Caco-2 (cell line): ENCODE measurements around the gene VPREB1. TPM values are rescaled to one million over a fixed set of nuclear protein-coding genes. Genes with fewer than 3 reads are reported as not detected.

Source experiments
- BruUV-seq: library from RNA; stranded (reverse); fragments of 400-500 nt; replicated peaks from 2 replicates; lab custom pipeline; 2021; lab: Mats Ljungman, UMichigan
- CTCF ChIA-PET: fragments of 300-600 bp; sonication (Branson Sonifier 250); formaldehyde crosslinking; loops from one replicate; lab custom pipeline; 2022; ENCODE audit warnings: antibody characterized with exemption; lab: Charles Lee
- POLR2A ChIA-PET: fragments of 300-600 bp; sonication (Branson Sonifier 250); formaldehyde crosslinking; loops from one replicate; lab custom pipeline; 2022; ENCODE audit warnings: antibody characterized with exemption; lab: Charles Lee
- DNase-seq, 2 experiments: peaks; one replicate each; pipeline versions ENCODE4 v3.0.0 to v3.0.0-alpha.2; 2020 to 2022
- H3K27me3 ChIP-seq: replicated peaks from 2 replicates; pipeline ENCODE4 v1.6.0; 2011; ENCODE audit warnings: low read length; ENCODE audit not compliant: control insufficient read depth, insufficient read depth
- H3K36me3 ChIP-seq: 2 replicates; pipeline ENCODE4 v1.5.1; 2011; ENCODE audit warnings: low read length; ENCODE audit not compliant: control insufficient read depth, insufficient read depth
- H3K4me1 ChIP-seq: fragments of 250-450 bp; sonication (Bioruptor Pico); 2 replicates; pipeline ENCODE4 v1.5.1; 2020; ENCODE audit warnings: mild to moderate bottlenecking
- H3K4me3 ChIP-seq: 2 replicates; pipeline ENCODE4 v1.5.1; 2011; ENCODE audit warnings: low read depth, mild to moderate bottlenecking, control low read depth, low read length
- H3K9me3 ChIP-seq: fragments of 250-450 bp; sonication (Bioruptor Pico); 2 replicates; pipeline ENCODE4 v1.5.1; 2020; ENCODE audit warnings: mild to moderate bottlenecking, moderate library complexity
- H3K27ac Mint-ChIP-seq: one replicate; pipeline ENCODE4 v1.8.0; 2022; ENCODE audit warnings: mixed read lengths; ENCODE audit not compliant: unreplicated experiment
- H3K27me3 Mint-ChIP-seq: one replicate; pipeline ENCODE4 v1.8.0; 2022; ENCODE audit warnings: mixed read lengths; ENCODE audit not compliant: insufficient read depth, unreplicated experiment
- H3K36me3 Mint-ChIP-seq: one replicate; pipeline ENCODE4 v1.8.0; 2022; ENCODE audit warnings: mild to moderate bottlenecking, mixed read lengths; ENCODE audit not compliant: insufficient read depth, unreplicated experiment
- H3K4me1 Mint-ChIP-seq: one replicate; pipeline ENCODE4 v1.8.0; 2022; ENCODE audit warnings: low read depth, mixed read lengths; ENCODE audit not compliant: unreplicated experiment
- H3K4me3 Mint-ChIP-seq: one replicate; pipeline ENCODE4 v1.8.0; 2022; ENCODE audit warnings: mild to moderate bottlenecking, moderate library complexity, mixed read lengths; ENCODE audit not compliant: unreplicated experiment
- H3K9me3 Mint-ChIP-seq: one replicate; pipeline ENCODE4 v1.8.0; 2022; ENCODE audit warnings: mixed read lengths; ENCODE audit not compliant: unreplicated experiment
- CTCF ChIP-seq, 2 experiments: fragments of 200-600 bp in 1 of 2; IDR thresholded peaks; 1 replicate in 1 of 2; 2 replicates in 1 of 2; pipeline versions ENCODE4 v1.5.1 to v1.8.0; 2011 to 2022; ENCODE audit warnings: antibody characterized with exemption in 1 of 2, control low read depth in 1 of 2, inconsistent platforms in 1 of 2, low read depth in 1 of 2, low read length in 1 of 2, mild to moderate bottlenecking in 1 of 2, moderate library complexity in 1 of 2; ENCODE audit not compliant: insufficient read depth in 1 of 2, severe bottlenecking in 1 of 2, unreplicated experiment in 1 of 2
- intact Hi-C: fragments of 100-400 bp; cut with micrococcal nuclease; formaldehyde crosslinking; loops from one replicate; pipeline ENCODE4 v1.10.0; 2022; ENCODE audit not compliant: unreplicated experiment
- total RNA-seq: library from RNA; stranded (reverse); gene quantifications from 2 replicates; pipeline ENCODE4 v1.2.3, GENCODE V29; 2022

VPREB1 gene
- total RNA-seq, 1 experiment from 2014 or later = not detected

- H3K4me1 ChIP-seq = peaks cover 9% of the 10 kb centered on the region
- no peaks in the 10 kb centered on the region for H3K36me3 ChIP-seq
- CTCF ChIA-PET = interaction anchor here (0.6 kb wide), 1 partner anchor 28 kb away, joined by 3 read pairs; no protein-coding TSS in a partner anchor
- no peaks in the 10 kb centered on the region for H3K27me3 Mint-ChIP-seq
- no peaks in the 10 kb centered on the region for H3K9me3 ChIP-seq
- no peaks in the 10 kb centered on the region for H3K4me1 Mint-ChIP-seq
- H3K27me3 ChIP-seq = no peaks in the 10 kb centered on the region
- H3K9me3 Mint-ChIP-seq = no peaks in the 10 kb centered on the region
- H3K4me3 ChIP-seq = no peak overlapping the region
- no peak overlapping the region for H3K4me3 Mint-ChIP-seq
- POLR2A ChIA-PET = no interaction called here
- peak; percentile 27 to 30 for TF ChIP-seq CTCF (IDR thresholded peaks at IDR 0.05; ENCODE audit: insufficient read depth in 1 of 2, low read depth in 1 of 2, low read length in 1 of 2, severe bottlenecking in 1 of 2, unreplicated experiment in 1 of 2)
- H3K36me3 Mint-ChIP-seq = no peaks in the 10 kb centered on the region
- intact Hi-C loops = no loop called here
- no peak overlapping the region for H3K27ac Mint-ChIP-seq
- no peak for DNase-seq
- no TSS peak for BruUV-seq
Observed at GRCh38 chr22:22235558-22235957, 9.0 kb upstream of the VPREB1 start.

GRCh38 chr22:22237521-22237920 is 7.1 kb upstream of the VPREB1 start:
- TF ChIP-seq CTCF (IDR thresholded peaks at IDR 0.05; ENCODE audit: insufficient read depth in 1 of 2, low read depth in 1 of 2, low read length in 1 of 2, severe bottlenecking in 1 of 2, unreplicated experiment in 1 of 2) = no peak
- peaks cover 9% of the 10 kb centered on the region for H3K4me1 ChIP-seq
- intact Hi-C loops = no loop called here
- Mint-ChIP-seq H3K4me3 (no peak overlapping the region), H3K27ac (no peak overlapping the region), H3K4me1 (no peaks in the 10 kb centered on the region), H3K27me3 (peaks cover 5% of the 10 kb centered on the region), H3K9me3 (no peaks in the 10 kb centered on the region), H3K36me3 (no peaks in the 10 kb centered on the region)
- ChIA-PET CTCF (no interaction called here), POLR2A (no interaction called here)
- no peaks in the 10 kb centered on the region for H3K27me3 ChIP-seq
- H3K36me3 ChIP-seq = no peaks in the 10 kb centered on the region
- no peak for DNase-seq
- no peak overlapping the region for H3K4me3 ChIP-seq
- no TSS peak for BruUV-seq
- H3K9me3 ChIP-seq = no peaks in the 10 kb centered on the region

DNA sequence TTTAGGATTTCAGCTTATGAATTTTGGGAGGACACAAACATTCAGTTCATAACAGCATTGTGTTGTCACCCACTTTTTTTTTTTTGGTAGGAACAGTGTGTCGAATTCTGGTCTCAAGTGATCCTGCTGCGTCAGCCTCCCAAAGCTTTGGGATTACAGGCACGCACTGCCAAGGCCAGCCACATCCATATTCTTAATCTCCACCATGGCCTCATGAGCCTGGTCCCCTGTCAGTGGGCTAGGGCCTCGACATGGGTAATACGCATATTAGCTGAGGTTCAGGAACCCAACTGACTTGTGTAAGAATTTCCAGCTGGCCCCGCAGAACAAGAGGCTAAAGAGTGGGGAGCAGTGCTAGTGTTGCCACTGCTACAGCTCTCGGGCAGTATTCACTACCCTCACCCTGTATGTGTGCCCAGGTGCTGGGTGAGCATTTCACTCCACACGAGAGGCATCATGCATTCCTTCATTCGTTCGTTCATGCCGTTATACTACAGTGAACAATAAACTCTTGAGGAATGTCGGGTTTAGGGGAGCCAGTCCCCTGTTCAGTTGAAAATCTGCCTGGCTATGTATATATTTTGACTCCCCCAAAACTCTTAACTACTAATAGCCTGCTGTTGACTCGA is 5.2 kb upstream of the VPREB1 start:
- no peak for TF ChIP-seq CTCF (IDR thresholded peaks at IDR 0.05; ENCODE audit: insufficient read depth in 1 of 2, low read depth in 1 of 2, low read length in 1 of 2, severe bottlenecking in 1 of 2, unreplicated experiment in 1 of 2)
- no peak for DNase-seq
- H3K4me3 Mint-ChIP-seq = no peak overlapping the region
- intact Hi-C loops = no loop called here
- no peaks in the 10 kb centered on the region for H3K9me3 ChIP-seq
- ChIA-PET POLR2A (no interaction called here), CTCF (no interaction called here)
- H3K4me1 ChIP-seq = peaks cover 9% of the 10 kb centered on the region
- H3K27ac Mint-ChIP-seq = no peak overlapping the region
- no peaks in the 10 kb centered on the region for H3K4me1 Mint-ChIP-seq
- no peaks in the 10 kb centered on the region for H3K36me3 Mint-ChIP-seq
- no peaks in the 10 kb centered on the region for H3K36me3 ChIP-seq
- H3K27me3 Mint-ChIP-seq = peaks cover 7% of the 10 kb centered on the region
- H3K4me3 ChIP-seq = no peak overlapping the region
- no peaks in the 10 kb centered on the region for H3K27me3 ChIP-seq
- no peaks in the 10 kb centered on the region for H3K9me3 Mint-ChIP-seq
- no TSS peak for BruUV-seq
